Neural progenitor cell (in vitro differentiated cells): Measurements from ENCODE around the gene FAM149A. TPM values are rescaled to one million over a fixed set of nuclear protein-coding genes. Genes with fewer than 3 reads are reported as not detected.

ENCODE experiments used
- DNase-seq: peaks from one replicate; pipeline ENCODE4 v3.0.0-alpha.2; 2016; ENCODE audit warnings: low spot score
- H2AFZ ChIP-seq: fragments of 200-600 bp; sonication (generic); replicated peaks from 2 replicates; pipeline ENCODE4 v1.6.1; 2016; ENCODE audit warnings: antibody characterized with exemption
- H3F3A ChIP-seq: fragments of 200-600 bp; sonication (generic); 2 replicates; pipeline ENCODE4 v1.6.1; 2016; ENCODE audit warnings: antibody characterized with exemption, low read depth
- H3K27ac ChIP-seq: fragments of 200-600 bp; sonication (generic); 2 replicates; pipeline ENCODE4 v1.5.1; 2016; ENCODE audit warnings: mild to moderate bottlenecking
- H3K27me3 ChIP-seq: fragments of 200-600 bp; sonication (generic); 2 replicates; pipeline ENCODE4 v1.6.1; 2016; ENCODE audit warnings: mild to moderate bottlenecking, moderate library complexity
- H3K36me3 ChIP-seq: fragments of 200-600 bp; sonication (generic); 2 replicates; pipeline ENCODE4 v1.5.1; 2016
- H3K4me1 ChIP-seq: fragments of 200-600 bp; sonication (generic); 2 replicates; pipeline ENCODE4 v1.6.1; 2016; ENCODE audit warnings: mixed run types
- H3K4me2 ChIP-seq: fragments of 200-600 bp; sonication (generic); 2 replicates; pipeline ENCODE4 v1.6.1; 2016
- H3K4me3 ChIP-seq: fragments of 200-600 bp; sonication (generic); 2 replicates; pipeline ENCODE4 v1.5.1; 2016
- H3K79me2 ChIP-seq: fragments of 200-600 bp; sonication (generic); 2 replicates; pipeline ENCODE4 v1.6.1; 2016; ENCODE audit warnings: low read depth
- H3K9ac ChIP-seq: fragments of 200-600 bp; sonication (generic); 2 replicates; pipeline ENCODE4 v1.6.1; 2016
- H3K9me3 ChIP-seq: fragments of 200-600 bp; sonication (generic); 2 replicates; pipeline ENCODE4 v1.5.1; 2016; ENCODE audit warnings: low read depth
- H4K20me1 ChIP-seq: fragments of 200-600 bp; sonication (generic); 2 replicates; pipeline ENCODE4 v1.6.1; 2016; ENCODE audit warnings: low read depth
- H3K27ac Mint-ChIP-seq: 3 replicates; pipeline ENCODE4 v1.8.0; 2021; ENCODE audit warnings: mixed read lengths
- H3K27me3 Mint-ChIP-seq: 2 replicates; pipeline ENCODE4 v1.8.0; 2022; ENCODE audit warnings: low read depth, mild to moderate bottlenecking, inconsistent platforms, moderate library complexity, mixed read lengths; ENCODE audit not compliant: insufficient read depth
- H3K36me3 Mint-ChIP-seq: 3 replicates; pipeline ENCODE4 v1.8.0; 2021; ENCODE audit warnings: mixed read lengths
- H3K4me1 Mint-ChIP-seq: 3 replicates; pipeline ENCODE4 v1.8.0; 2021; ENCODE audit warnings: mixed read lengths
- H3K4me3 Mint-ChIP-seq: 3 replicates; pipeline ENCODE4 v1.8.0; 2021; ENCODE audit warnings: mild to moderate bottlenecking, moderate library complexity, mixed read lengths
- H3K9me3 Mint-ChIP-seq: 3 replicates; pipeline ENCODE4 v1.8.0; 2020; ENCODE audit warnings: mixed read lengths
- EZH2 ChIP-seq: fragments of 200-600 bp; sonication (generic); IDR thresholded peaks from 2 replicates; pipeline ENCODE4 v1.6.1; 2017; ENCODE audit warnings: antibody characterized with exemption, mild to moderate bottlenecking, moderate library complexity
- EZH2phosphoT487 ChIP-seq: fragments of 200-600 bp; sonication (generic); IDR thresholded peaks from 2 replicates; pipeline ENCODE4 v1.6.1; 2017; ENCODE audit warnings: antibody characterized with exemption
- total RNA-seq: library from RNA; depleted of rRNA; stranded (reverse); fragments of >200 nt; gene quantifications from 2 replicates; pipeline ENCODE4 v1.2.3, GENCODE V29; 2015; ENCODE audit warnings: low replicate concordance
- TF ChIP-seq, protein P1 (sequence below): fragments of 200-600 bp; sonication (generic); IDR thresholded peaks from 2 replicates; pipeline ENCODE4 v1.5.1; 2017; ENCODE audit warnings: antibody characterized with exemption, mild to moderate bottlenecking

Gene FAM149A
- total RNA-seq, 1 donor from 2014 or later = 4.6 TPM

DNA sequence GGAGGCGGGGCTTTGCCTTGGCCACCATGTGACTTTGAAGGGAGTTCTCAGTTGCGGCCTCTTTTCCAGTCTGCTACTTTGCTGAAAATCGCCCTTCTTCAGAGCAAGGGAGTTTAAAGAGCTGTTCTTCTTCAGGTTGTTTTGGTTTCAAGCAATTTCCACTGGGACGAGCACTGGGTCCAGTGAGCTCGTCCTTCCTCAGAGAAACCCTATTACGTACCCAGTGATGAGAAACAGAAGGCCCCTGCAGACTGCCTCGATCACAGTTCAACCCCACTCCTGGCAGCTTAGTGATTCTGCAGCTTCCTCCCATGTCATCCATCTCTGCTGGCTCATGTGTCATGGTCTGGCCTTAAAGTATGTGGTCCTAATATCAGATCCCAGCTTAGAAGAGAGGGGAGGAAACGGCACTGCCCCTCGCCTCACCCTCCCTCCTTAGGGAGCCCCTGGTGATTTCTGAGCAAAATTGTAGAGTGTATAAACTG is 7.8 kb upstream of the FAM149A start:
- no peaks in the 10 kb centered on the region for H3K9me3 ChIP-seq
- no peaks in the 10 kb centered on the region for H3K4me1 ChIP-seq
- H3K4me2 ChIP-seq = no peak overlapping the region
- H3K4me3 ChIP-seq = no peak overlapping the region
- TF ChIP-seq, protein P1, sequence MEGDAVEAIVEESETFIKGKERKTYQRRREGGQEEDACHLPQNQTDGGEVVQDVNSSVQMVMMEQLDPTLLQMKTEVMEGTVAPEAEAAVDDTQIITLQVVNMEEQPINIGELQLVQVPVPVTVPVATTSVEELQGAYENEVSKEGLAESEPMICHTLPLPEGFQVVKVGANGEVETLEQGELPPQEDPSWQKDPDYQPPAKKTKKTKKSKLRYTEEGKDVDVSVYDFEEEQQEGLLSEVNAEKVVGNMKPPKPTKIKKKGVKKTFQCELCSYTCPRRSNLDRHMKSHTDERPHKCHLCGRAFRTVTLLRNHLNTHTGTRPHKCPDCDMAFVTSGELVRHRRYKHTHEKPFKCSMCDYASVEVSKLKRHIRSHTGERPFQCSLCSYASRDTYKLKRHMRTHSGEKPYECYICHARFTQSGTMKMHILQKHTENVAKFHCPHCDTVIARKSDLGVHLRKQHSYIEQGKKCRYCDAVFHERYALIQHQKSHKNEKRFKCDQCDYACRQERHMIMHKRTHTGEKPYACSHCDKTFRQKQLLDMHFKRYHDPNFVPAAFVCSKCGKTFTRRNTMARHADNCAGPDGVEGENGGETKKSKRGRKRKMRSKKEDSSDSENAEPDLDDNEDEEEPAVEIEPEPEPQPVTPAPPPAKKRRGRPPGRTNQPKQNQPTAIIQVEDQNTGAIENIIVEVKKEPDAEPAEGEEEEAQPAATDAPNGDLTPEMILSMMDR = no peak
- TF ChIP-seq EZH2 = no peak
- TF ChIP-seq EZH2phosphoT487 = no peak
- peaks cover under 1% of the 10 kb centered on the region for H3K27me3 Mint-ChIP-seq
- H3F3A ChIP-seq = no peaks in the 10 kb centered on the region
- H2AFZ ChIP-seq = peak overlapping the region; percentile 10
- H3K27ac Mint-ChIP-seq = no peak overlapping the region
- H3K27me3 ChIP-seq = no peaks in the 10 kb centered on the region
- H3K4me1 Mint-ChIP-seq = no peaks in the 10 kb centered on the region
- H3K36me3 Mint-ChIP-seq = no peaks in the 10 kb centered on the region
- H3K4me3 Mint-ChIP-seq = no peak overlapping the region
- no peak for DNase-seq
- no peak overlapping the region for H3K27ac ChIP-seq
- H3K36me3 ChIP-seq = no peaks in the 10 kb centered on the region
- no peak overlapping the region for H3K9ac ChIP-seq
- H3K9me3 Mint-ChIP-seq = no peaks in the 10 kb centered on the region
- H3K79me2 ChIP-seq = no peaks in the 10 kb centered on the region
- no peaks in the 10 kb centered on the region for H4K20me1 ChIP-seq

DNA sequence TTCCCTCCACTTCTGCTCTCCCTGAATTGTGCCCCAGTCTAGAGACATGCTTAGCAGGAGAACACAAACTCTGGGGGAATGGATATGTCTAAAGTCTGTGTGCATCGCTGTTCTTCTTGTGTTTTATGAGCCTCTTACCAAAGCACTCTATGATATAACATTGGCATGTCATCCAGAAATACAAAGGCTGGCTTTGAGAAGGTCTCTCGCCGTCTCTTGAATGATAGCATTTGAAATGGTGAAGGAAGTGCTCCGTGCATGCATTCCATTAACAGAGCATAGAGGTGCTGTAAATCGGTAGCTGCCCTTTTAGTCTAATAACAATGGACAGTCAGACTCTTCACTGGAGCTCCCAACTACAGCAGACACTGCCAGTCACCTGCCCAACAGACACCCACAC is 7.1 kb upstream of the FAM149A start:
- H3K9me3 Mint-ChIP-seq = no peaks in the 10 kb centered on the region
- no peaks in the 10 kb centered on the region for H3K4me1 Mint-ChIP-seq
- peaks cover 3% of the 10 kb centered on the region for H3K27me3 Mint-ChIP-seq
- DNase-seq = no peak
- no peak overlapping the region for H3K4me2 ChIP-seq
- no peaks in the 10 kb centered on the region for H3K4me1 ChIP-seq
- no peaks in the 10 kb centered on the region for H3F3A ChIP-seq
- no peak overlapping the region for H3K27ac Mint-ChIP-seq
- no peak overlapping the region for H3K4me3 ChIP-seq
- H3K9me3 ChIP-seq = no peaks in the 10 kb centered on the region
- no peak overlapping the region for H3K4me3 Mint-ChIP-seq
- H4K20me1 ChIP-seq = no peaks in the 10 kb centered on the region
- no peaks in the 10 kb centered on the region for H3K79me2 ChIP-seq
- TF ChIP-seq EZH2phosphoT487 = no peak
- TF ChIP-seq, protein P1 = no peak
- no peak for TF ChIP-seq EZH2
- no peaks in the 10 kb centered on the region for H3K36me3 Mint-ChIP-seq
- H3K36me3 ChIP-seq = no peaks in the 10 kb centered on the region
- H3K27ac ChIP-seq = no peak overlapping the region
- peaks cover under 1% of the 10 kb centered on the region for H3K27me3 ChIP-seq
- H3K9ac ChIP-seq = no peak overlapping the region
- no peak overlapping the region for H2AFZ ChIP-seq

DNA sequence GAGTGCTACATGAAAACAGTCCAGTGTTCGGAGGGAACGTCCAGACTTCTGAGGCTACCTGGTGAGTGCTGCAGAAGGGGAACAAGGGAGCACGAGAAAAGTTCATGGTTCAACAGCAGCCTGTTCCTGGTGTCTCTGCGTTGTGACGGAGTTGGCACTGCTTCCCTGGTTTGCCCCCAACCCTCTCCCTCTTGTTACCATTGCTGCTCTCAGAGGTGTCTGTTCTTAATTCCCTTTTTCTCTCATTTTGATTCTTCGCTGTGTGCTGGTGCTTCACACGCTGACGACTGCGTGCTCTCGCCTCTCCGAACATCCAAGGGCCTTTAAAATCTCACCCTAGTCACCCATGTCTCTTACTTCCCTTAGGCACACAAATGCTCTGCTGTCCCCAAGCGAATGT is 1.6 kb upstream of the FAM149A start:
- no peak overlapping the region for H3K9ac ChIP-seq
- H3K4me3 ChIP-seq = no peak overlapping the region
- H3K27me3 Mint-ChIP-seq = peaks cover 19% of the 10 kb centered on the region
- no peak for DNase-seq
- H3K27ac Mint-ChIP-seq = no peak overlapping the region
- TF ChIP-seq EZH2phosphoT487 (no peak), EZH2 (no peak)
- TF ChIP-seq, protein P1 = no peak
- H3K4me2 ChIP-seq = no peak overlapping the region
- no peaks in the 10 kb centered on the region for H3K79me2 ChIP-seq
- no peak overlapping the region for H3K27ac ChIP-seq
- no peaks in the 10 kb centered on the region for H3K9me3 ChIP-seq
- no peaks in the 10 kb centered on the region for H3K36me3 ChIP-seq
- no peaks in the 10 kb centered on the region for H4K20me1 ChIP-seq
- H3K4me1 Mint-ChIP-seq = peaks cover 18% of the 10 kb centered on the region
- H2AFZ ChIP-seq = no peak overlapping the region
- no peaks in the 10 kb centered on the region for H3K9me3 Mint-ChIP-seq
- H3F3A ChIP-seq = peaks cover 19% of the 10 kb centered on the region
- H3K4me3 Mint-ChIP-seq = peak overlapping the region; percentile 28
- H3K27me3 ChIP-seq = peaks cover 40% of the 10 kb centered on the region
- no peaks in the 10 kb centered on the region for H3K36me3 Mint-ChIP-seq
- H3K4me1 ChIP-seq = peaks cover 4% of the 10 kb centered on the region
